Mesothelial cell of epicardium (in vitro differentiated cells): Measurements from ENCODE around the gene ZNF385D. TPM values are rescaled to one million over a fixed set of nuclear protein-coding genes. Genes with fewer than 3 reads are reported as not detected.
"Not testable (repeated sequence)": the region's sequence is repeated elsewhere in the genome, so short reads cannot be mapped to it uniquely, and the experiment has no call there.

Experiments
- DNase-seq, 2 experiments: peaks; one replicate each; pipeline ENCODE4 v3.0.0; 2021; ENCODE audit warnings: low spot score in 2 of 2; ENCODE audit not compliant: unreplicated experiment in 2 of 2
- H3K27ac Mint-ChIP-seq: 2 replicates; pipeline ENCODE4 v1.8.0; 2021; ENCODE audit warnings: mixed read lengths
- H3K27me3 Mint-ChIP-seq: 2 replicates; pipeline ENCODE4 v1.8.0; 2021; ENCODE audit warnings: low read depth, mixed read lengths
- H3K36me3 Mint-ChIP-seq: 2 replicates; pipeline ENCODE4 v1.8.0; 2021; ENCODE audit warnings: mixed read lengths
- H3K4me1 Mint-ChIP-seq: 2 replicates; pipeline ENCODE4 v1.8.0; 2021; ENCODE audit warnings: mixed read lengths
- H3K4me3 Mint-ChIP-seq: 2 replicates; pipeline ENCODE4 v1.8.0; 2021; ENCODE audit warnings: mild to moderate bottlenecking, moderate library complexity, mixed read lengths
- H3K9me3 Mint-ChIP-seq: 2 replicates; pipeline ENCODE4 v1.8.0; 2021; ENCODE audit warnings: mixed read lengths
- total RNA-seq: library from RNA; stranded (reverse); gene quantifications from 3 replicates; pipeline ENCODE4 v1.2.1, GENCODE V29; 2021
- TF ChIP-seq, protein P1 (sequence below): fragments of 200-600 bp; sonication (generic); IDR thresholded peaks from one replicate; pipeline ENCODE4 v1.5.0; 2021; ENCODE audit warnings: antibody characterized with exemption; ENCODE audit not compliant: unreplicated experiment

Gene ZNF385D
- total RNA-seq, 1 donor from 2014 or later, result 3.7 TPM

GRCh38 chr3:21500834-21501233 lies 250.2 kb downstream of the ZNF385D start:
- H3K9me3 Mint-ChIP-seq, result peaks cover 6% of the 10 kb centered on the region
- no peaks in the 10 kb centered on the region for H3K4me1 Mint-ChIP-seq
- DNase-seq, result no peak
- no peak overlapping the region for H3K4me3 Mint-ChIP-seq
- H3K27me3 Mint-ChIP-seq, result no peaks in the 10 kb centered on the region
- H3K27ac Mint-ChIP-seq, result no peak overlapping the region
- H3K36me3 Mint-ChIP-seq, result no peaks in the 10 kb centered on the region
- TF ChIP-seq, protein P1, sequence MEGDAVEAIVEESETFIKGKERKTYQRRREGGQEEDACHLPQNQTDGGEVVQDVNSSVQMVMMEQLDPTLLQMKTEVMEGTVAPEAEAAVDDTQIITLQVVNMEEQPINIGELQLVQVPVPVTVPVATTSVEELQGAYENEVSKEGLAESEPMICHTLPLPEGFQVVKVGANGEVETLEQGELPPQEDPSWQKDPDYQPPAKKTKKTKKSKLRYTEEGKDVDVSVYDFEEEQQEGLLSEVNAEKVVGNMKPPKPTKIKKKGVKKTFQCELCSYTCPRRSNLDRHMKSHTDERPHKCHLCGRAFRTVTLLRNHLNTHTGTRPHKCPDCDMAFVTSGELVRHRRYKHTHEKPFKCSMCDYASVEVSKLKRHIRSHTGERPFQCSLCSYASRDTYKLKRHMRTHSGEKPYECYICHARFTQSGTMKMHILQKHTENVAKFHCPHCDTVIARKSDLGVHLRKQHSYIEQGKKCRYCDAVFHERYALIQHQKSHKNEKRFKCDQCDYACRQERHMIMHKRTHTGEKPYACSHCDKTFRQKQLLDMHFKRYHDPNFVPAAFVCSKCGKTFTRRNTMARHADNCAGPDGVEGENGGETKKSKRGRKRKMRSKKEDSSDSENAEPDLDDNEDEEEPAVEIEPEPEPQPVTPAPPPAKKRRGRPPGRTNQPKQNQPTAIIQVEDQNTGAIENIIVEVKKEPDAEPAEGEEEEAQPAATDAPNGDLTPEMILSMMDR, result no peak

- H3K27me3 Mint-ChIP-seq, H3K4me1 Mint-ChIP-seq, H3K27ac Mint-ChIP-seq, H3K36me3 Mint-ChIP-seq, DNase-seq, H3K4me3 Mint-ChIP-seq, H3K9me3 Mint-ChIP-seq: not testable (repeated sequence)
Observed at GRCh38 chr3:21490671-21491070, 260.3 kb downstream of the ZNF385D start.

DNA sequence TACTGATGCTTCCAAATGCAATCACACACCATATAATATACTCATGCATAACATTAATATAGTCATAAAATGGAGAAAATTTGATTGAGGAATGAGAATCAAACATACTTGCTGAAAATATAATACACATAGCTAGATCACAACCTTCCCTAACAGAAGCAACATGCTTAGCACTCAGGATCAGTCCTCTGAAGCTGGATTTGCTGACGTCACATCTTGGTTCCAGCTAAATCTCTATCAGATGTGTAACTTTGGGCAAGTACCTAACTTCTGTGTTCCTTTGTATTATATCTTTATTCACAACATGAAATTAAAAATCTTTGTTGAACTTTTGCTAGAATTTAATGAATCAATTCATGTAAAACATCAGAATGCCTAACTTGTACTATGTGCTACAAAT lies 263.5 kb downstream of the ZNF385D start:
- Mint-ChIP-seq H3K27ac (no peak overlapping the region), H3K4me3 (no peak overlapping the region), H3K9me3 (no peaks in the 10 kb centered on the region), H3K36me3 (no peaks in the 10 kb centered on the region), H3K27me3 (no peaks in the 10 kb centered on the region), H3K4me1 (peaks cover 2% of the 10 kb centered on the region)
- TF ChIP-seq, protein P1, result no peak
- DNase-seq, result no peak

GRCh38 chr3:21486024-21486935 lies 264.7 kb downstream of the ZNF385D start:
- H3K9me3 Mint-ChIP-seq, H3K36me3 Mint-ChIP-seq, H3K27me3 Mint-ChIP-seq, H3K4me3 Mint-ChIP-seq, DNase-seq, H3K27ac Mint-ChIP-seq, H3K4me1 Mint-ChIP-seq: not testable (repeated sequence)

DNA sequence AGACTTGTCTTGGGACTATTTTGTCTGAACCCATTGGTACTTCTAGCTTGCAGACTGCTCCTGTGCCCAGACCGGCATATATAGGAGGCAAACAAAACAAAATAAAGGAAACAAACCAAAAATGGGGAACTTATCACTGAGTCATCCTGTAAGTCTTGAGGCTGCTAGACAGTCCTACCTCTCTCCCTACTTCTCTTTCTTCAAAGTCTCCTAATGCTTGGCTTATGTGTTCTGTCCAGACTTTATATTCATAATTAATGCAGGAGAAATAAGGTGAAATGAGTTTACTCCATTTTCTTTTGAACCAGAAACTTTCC lies 266.2 kb downstream of the ZNF385D start:
- H3K4me3 Mint-ChIP-seq, result no peak overlapping the region
- H3K27ac Mint-ChIP-seq, result no peak overlapping the region
- no peak for DNase-seq
- H3K4me1 Mint-ChIP-seq, result peaks cover 2% of the 10 kb centered on the region
- TF ChIP-seq, protein P1, result no peak
- H3K27me3 Mint-ChIP-seq, result no peaks in the 10 kb centered on the region
- H3K36me3 Mint-ChIP-seq, result no peaks in the 10 kb centered on the region
- no peaks in the 10 kb centered on the region for H3K9me3 Mint-ChIP-seq

DNA sequence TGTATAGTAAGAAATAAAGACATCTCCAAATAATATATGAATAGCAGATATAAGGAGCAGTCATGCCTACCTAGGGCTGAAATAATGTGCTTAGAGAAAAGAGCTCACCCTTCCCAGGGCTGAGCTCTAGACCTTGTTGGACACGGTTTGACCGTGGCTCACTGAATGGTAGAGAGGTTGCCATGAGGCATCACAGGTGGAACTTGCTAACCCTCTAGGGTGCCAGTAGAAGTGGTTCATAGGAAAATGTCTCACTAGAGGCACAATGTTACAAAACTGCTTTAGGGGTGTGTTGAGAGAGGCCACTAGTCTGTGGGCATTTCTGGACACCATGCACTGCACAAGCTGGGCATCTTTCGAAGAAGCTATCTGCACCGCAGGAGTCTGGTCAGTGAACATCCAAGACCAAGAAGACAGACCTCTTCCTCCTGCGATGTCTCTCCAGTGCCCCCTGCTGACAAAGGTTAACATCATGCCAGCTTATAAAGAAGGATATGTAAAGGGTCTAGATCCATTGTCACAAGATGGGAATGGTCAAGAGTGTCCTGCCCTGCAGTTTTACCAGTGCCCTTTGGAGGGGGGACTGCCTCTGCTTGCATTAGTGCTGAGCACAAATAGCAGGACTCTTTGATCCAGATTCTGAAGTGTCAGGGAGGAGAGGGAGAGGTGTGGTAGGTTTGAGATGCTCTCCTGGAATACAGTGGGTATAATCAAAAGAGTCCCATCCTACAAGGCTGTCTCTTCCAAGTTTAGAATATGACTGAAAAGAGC lies 266.8 kb downstream of the ZNF385D start:
- H3K27ac Mint-ChIP-seq, result no peak overlapping the region
- no peaks in the 10 kb centered on the region for H3K36me3 Mint-ChIP-seq
- DNase-seq, result peak; percentile 29 to 60
- no peak overlapping the region for H3K4me3 Mint-ChIP-seq
- H3K27me3 Mint-ChIP-seq, result no peaks in the 10 kb centered on the region
- TF ChIP-seq, protein P1, result peak; percentile 39
- peaks cover 2% of the 10 kb centered on the region for H3K4me1 Mint-ChIP-seq
- H3K9me3 Mint-ChIP-seq, result no peaks in the 10 kb centered on the region
